Glutamatergic neuron (in vitro differentiated cells): ENCODE measurements around the gene NCSTN. TPM values are rescaled to one million over a fixed set of nuclear protein-coding genes. Genes with fewer than 3 reads are reported as not detected.

Source experiments
- DNase-seq: peaks from one replicate; pipeline ENCODE4 v3.0.0; 2022
- H3K27ac Mint-ChIP-seq: one replicate; pipeline ENCODE4 v1.8.0; 2020; ENCODE audit warnings: mild to moderate bottlenecking, mixed read lengths, inconsistent platforms; ENCODE audit not compliant: unreplicated experiment
- H3K27me3 Mint-ChIP-seq: one replicate; pipeline ENCODE4 v1.8.0; 2020; ENCODE audit warnings: mild to moderate bottlenecking, moderate library complexity, mixed read lengths, inconsistent platforms; ENCODE audit not compliant: unreplicated experiment
- H3K36me3 Mint-ChIP-seq: one replicate; pipeline ENCODE4 v1.8.0; 2020; ENCODE audit warnings: mild to moderate bottlenecking, mixed read lengths, inconsistent platforms; ENCODE audit not compliant: unreplicated experiment
- H3K4me1 Mint-ChIP-seq: one replicate; pipeline ENCODE4 v1.8.0; 2020; ENCODE audit warnings: mild to moderate bottlenecking, low read depth, mixed read lengths, inconsistent platforms; ENCODE audit not compliant: unreplicated experiment
- H3K4me3 Mint-ChIP-seq: one replicate; pipeline ENCODE4 v1.8.0; 2020; ENCODE audit warnings: mild to moderate bottlenecking, mixed read lengths, inconsistent platforms; ENCODE audit not compliant: unreplicated experiment
- H3K9me3 Mint-ChIP-seq: one replicate; pipeline ENCODE4 v1.8.0; 2020; ENCODE audit warnings: mild to moderate bottlenecking, moderate library complexity, mixed read lengths, inconsistent platforms; ENCODE audit not compliant: unreplicated experiment
- CTCF ChIP-seq: fragments of 200-600 bp; sonication (generic); IDR thresholded peaks from one replicate; pipeline ENCODE4 v1.5.0; 2021; ENCODE audit not compliant: partially characterized antibody, unreplicated experiment
- total RNA-seq: library from RNA; stranded (reverse); fragmentation: NEBNext Ultra II Directional; extraction: Animal tissue kit (Norgen Biotek cat#: 25700); gene quantifications from one replicate; pipeline ENCODE4 v1.2.1, GENCODE V29; 2021; ENCODE audit not compliant: unreplicated experiment

Gene NCSTN
- total RNA-seq, 1 donor from 2014 or later: 121 TPM

GRCh38 chr1:160308451-160309184 lies 34.6 kb upstream of the NCSTN start:
- H3K36me3 Mint-ChIP-seq: peaks cover 4% of the 10 kb centered on the region
- peaks cover 16% of the 10 kb centered on the region for H3K4me1 Mint-ChIP-seq
- TF ChIP-seq CTCF: no peak
- H3K4me3 Mint-ChIP-seq: no peak overlapping the region
- H3K9me3 Mint-ChIP-seq: no peaks in the 10 kb centered on the region
- DNase-seq: no peak
- H3K27ac Mint-ChIP-seq: no peak overlapping the region
- H3K27me3 Mint-ChIP-seq: no peaks in the 10 kb centered on the region

GRCh38 chr1:160309185-160309557 lies 34.0 kb upstream of the NCSTN start:
- Mint-ChIP-seq H3K4me1 (peaks cover 16% of the 10 kb centered on the region), H3K4me3 (no peak overlapping the region), H3K36me3 (peaks cover 4% of the 10 kb centered on the region), H3K27ac (no peak overlapping the region), H3K9me3 (no peaks in the 10 kb centered on the region), H3K27me3 (no peaks in the 10 kb centered on the region)
- no peak for DNase-seq
- TF ChIP-seq CTCF: no peak

GRCh38 chr1:160309571-160309970 lies 33.6 kb upstream of the NCSTN start:
- Mint-ChIP-seq H3K4me1 (peaks cover 16% of the 10 kb centered on the region), H3K27me3 (no peaks in the 10 kb centered on the region), H3K4me3 (no peak overlapping the region), H3K9me3 (no peaks in the 10 kb centered on the region), H3K36me3 (peaks cover 4% of the 10 kb centered on the region), H3K27ac (no peak overlapping the region)
- TF ChIP-seq CTCF: no peak
- no peak for DNase-seq

GRCh38 chr1:160315359-160315758 lies 27.8 kb upstream of the NCSTN start:
- Mint-ChIP-seq H3K9me3 (peaks cover 6% of the 10 kb centered on the region), H3K27ac (no peak overlapping the region), H3K27me3 (no peaks in the 10 kb centered on the region), H3K36me3 (peaks cover 17% of the 10 kb centered on the region), H3K4me1 (peaks cover 7% of the 10 kb centered on the region), H3K4me3 (no peak overlapping the region)
- no peak for TF ChIP-seq CTCF
- DNase-seq: no peak

GRCh38 chr1:160322831-160323230 lies 20.4 kb upstream of the NCSTN start:
- Mint-ChIP-seq H3K4me1 (no peaks in the 10 kb centered on the region), H3K36me3 (no peaks in the 10 kb centered on the region)

More at GRCh38 chr1:160322831-160323230, 20.4 kb upstream of the NCSTN start:
- Mint-ChIP-seq H3K4me3 (no peak overlapping the region), H3K27ac (no peak overlapping the region), H3K9me3 (no peaks in the 10 kb centered on the region), H3K27me3 (no peaks in the 10 kb centered on the region)
- no peak for TF ChIP-seq CTCF
- DNase-seq: no peak
